PC-9 (cell line): ENCODE results near the gene SLC16A2.

Source experiments
- EZH2 ChIP-seq: fragments of 200-600 bp; sonication (generic); IDR thresholded peaks from 2 replicates; pipeline ENCODE4 v1.8.0; 2017; ENCODE audit warnings: antibody characterized with exemption, low read depth
- TF ChIP-seq, protein P1 (sequence below): fragments of 200-600 bp; sonication (generic); conservative IDR thresholded peaks from 2 replicates; pipeline ENCODE4 v1.6.1; 2017; ENCODE audit warnings: mixed run types, antibody characterized with exemption, mild to moderate bottlenecking, moderate library complexity

DNA sequence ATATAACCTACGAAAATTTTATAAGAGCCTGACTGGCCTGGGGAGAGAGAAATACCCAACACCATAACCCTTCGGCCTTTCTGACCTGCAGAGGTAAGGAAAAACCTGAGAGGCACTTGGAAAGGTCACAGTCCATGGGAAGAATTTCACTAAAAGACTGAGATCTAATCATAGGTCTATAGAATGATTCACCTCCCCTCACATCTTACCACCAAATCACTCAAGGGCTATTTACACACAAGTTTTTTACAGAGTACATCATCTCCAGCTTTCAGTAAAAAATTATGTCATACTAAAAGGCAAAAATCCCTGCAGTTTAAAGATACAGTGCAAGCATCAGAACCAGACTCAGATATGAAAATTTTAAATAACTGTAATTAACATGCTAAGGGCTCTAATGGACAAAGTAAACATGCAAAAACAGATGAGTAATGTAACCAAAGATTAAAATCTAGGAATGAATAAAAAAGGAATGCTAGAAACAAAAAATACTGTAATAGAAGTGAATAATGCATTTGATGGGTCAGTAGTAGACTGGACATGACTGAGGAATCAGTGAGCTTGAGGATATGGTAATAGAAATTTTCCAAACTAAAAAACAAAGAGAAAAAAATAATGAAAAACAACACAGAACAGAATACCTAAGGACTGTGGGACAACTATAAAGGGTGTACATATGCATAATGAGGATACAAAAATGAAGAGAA is 32.1 kb upstream of the SLC16A2 start:
- TF ChIP-seq, protein P1, sequence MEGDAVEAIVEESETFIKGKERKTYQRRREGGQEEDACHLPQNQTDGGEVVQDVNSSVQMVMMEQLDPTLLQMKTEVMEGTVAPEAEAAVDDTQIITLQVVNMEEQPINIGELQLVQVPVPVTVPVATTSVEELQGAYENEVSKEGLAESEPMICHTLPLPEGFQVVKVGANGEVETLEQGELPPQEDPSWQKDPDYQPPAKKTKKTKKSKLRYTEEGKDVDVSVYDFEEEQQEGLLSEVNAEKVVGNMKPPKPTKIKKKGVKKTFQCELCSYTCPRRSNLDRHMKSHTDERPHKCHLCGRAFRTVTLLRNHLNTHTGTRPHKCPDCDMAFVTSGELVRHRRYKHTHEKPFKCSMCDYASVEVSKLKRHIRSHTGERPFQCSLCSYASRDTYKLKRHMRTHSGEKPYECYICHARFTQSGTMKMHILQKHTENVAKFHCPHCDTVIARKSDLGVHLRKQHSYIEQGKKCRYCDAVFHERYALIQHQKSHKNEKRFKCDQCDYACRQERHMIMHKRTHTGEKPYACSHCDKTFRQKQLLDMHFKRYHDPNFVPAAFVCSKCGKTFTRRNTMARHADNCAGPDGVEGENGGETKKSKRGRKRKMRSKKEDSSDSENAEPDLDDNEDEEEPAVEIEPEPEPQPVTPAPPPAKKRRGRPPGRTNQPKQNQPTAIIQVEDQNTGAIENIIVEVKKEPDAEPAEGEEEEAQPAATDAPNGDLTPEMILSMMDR, result no peak
- TF ChIP-seq EZH2, result no peak
